GF-D8 (cell line): ENCODE data around the gene EPB41L5.

Experiments
- DNase-seq: peaks from one replicate; lab custom pipeline; 2025; lab: John Stamatoyannopoulos, UW

The EPB41L5 gene

DNA sequence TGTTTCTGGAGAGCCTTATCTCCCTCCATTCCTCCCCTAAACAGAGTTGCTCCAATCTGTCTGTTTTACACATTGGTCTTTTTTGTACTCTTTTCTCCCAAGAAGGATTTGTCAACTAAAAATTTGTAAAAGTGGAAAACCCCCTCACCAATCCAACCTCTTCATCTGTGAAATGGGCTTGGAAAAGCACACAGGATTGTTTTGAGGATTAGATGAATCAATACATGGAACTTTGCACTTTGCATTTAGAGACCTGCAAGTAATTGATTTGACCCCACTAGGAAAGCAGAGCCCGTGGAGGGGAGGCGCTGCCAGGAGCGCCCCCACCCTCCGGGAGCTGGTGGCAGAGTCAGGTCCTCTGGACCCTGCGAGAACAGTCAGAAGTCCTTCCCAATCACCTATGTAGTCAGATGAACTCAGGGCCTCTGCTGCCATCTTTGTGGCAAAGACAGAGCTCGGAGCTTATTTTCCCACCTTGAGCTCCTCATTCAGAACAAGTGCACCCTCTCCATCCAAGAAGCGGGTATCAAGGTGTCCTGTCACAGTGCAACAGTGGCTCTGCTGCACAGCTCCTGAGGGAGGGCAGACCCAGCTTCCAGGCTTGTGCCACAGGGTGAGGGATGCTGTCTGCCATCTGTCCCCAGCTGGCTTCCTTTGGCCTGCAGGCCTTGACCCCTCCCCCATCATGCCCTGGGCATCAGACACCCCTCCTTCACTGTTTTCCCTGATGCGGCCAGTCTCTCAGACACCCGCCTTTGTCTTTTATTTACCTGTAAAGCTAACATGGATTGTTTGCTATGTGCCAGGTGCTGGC is 212.1 kb downstream of the EPB41L5 start:
- no peak for DNase-seq

DNA sequence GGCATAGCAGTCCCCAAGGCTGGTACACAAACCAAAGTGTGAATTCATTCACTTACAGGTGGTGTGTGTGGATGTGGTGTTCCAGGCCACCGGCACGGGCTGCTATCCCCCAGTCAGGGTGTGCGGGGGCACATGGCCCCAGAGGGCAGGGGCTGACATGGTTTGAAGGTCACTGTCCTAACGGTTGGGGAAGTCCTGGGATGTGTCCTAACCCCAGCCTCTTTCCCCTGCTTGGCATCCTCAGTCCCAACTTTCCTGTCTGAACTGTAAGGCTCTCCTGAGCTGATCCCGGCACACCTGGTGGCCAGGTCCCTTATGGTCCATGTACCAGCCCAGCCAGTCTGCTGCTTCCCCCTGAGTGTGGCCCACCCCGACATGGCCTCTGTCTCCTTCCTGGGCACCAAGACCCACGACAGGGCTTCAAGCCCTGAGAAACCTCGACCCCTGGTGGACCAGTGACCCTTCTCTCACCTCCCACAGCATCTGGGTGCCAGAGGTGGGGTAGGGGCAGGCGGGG is 212.7 kb downstream of the EPB41L5 start:
- DNase-seq: no peak

DNA sequence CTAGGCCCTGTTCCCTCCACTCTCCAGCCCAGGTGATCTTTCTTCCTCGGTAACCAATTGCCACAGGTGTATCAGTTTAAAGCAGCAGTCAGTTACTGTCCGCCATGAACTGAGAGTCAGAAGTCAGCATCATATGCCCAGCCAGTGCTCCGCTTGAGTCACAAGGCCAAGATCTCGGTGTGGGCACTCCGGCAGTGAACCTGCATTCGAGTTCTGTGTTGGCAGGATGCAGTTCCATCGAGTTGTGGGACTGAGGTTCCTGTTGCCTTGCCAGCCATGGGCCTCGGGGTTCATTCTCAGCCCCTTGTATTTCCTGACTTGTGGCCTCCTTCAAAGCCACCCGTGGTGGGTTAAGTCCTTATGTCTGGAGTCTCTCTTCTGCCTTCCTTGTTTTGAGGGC is 213.4 kb downstream of the EPB41L5 start:
- DNase-seq: no peak

DNA sequence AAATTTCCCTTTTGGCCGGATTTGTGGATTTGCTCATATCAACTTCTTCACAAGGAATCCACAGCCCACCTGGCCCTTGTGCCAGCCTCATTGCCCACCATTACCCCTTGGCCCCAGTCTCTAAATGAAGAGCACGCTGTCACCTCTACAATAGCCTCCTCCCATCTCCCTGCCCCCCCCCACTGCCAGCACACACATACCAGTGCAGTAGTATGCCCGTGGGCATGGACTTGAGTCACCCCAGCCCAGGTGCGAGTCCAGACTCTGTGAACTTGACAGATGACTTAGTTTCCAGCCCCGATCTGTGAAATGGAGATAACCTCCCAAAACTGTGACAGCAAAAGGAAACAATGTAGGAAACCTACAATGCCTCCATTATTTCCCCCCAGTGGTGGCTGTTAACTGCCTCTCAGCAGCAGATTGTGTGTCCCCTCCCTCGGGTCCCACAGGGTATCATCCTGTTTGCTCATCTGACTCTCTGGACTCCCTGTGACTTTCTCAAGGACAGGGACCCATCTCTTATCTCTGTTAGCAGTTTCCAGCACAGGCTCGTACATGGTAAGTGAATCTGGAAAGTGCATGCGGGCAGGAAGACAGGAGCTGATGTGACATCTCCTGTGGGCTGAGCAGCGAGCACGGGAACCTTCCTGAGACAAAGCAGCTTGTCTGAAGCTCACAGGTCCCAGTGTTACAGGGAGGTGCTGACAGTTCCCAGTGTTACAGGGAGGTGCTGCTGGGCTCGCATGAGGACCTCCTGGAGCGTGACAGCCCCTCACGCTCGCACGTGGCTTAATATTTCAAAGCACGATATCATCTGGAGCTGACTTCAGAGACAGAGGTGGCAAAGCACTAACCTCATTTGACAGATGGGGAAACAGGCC is 214.5 kb downstream of the EPB41L5 start:
- no peak for DNase-seq

DNA sequence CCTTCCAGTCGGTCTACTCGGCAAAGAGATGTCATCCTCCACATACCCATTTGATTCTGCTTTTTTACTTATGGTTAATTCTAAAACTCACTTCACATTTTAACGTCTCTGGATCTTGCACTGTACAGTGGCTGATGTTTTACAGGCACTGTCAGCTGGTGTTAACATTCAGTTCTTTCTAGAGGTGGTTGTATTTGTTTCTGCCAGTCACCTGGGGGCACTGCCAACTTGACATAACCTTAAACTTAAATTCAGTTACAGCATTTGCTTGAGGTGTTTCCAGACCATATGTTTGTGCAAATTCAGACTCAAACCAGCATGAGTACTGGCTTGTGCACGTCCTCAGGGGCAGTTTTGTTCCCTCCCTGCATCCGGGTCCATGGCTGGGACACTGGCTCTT is 215.6 kb downstream of the EPB41L5 start:
- DNase-seq: no peak
